ENCODE results near the gene RAB3GAP2.

DNA sequence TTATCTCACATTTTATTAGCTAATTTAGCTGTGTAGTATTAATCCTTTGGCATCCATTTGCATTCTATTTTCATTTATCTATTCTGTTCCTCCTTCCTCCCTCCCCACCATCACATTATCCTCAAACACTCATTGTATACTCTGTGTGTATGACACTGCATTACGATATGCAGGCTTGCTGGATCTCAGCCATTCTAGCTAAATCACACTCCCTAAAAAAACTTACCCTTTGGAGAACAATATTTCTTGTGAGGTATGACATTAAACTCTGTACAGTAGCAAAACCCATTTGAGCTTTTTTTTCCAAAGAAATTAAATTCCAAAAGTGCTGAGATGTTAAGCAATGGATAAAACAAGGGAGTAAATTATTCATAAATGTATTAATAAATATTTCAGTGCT, 11.4 kb upstream of the RAB3GAP2 start:
- TF ChIP-seq, protein P1, sequence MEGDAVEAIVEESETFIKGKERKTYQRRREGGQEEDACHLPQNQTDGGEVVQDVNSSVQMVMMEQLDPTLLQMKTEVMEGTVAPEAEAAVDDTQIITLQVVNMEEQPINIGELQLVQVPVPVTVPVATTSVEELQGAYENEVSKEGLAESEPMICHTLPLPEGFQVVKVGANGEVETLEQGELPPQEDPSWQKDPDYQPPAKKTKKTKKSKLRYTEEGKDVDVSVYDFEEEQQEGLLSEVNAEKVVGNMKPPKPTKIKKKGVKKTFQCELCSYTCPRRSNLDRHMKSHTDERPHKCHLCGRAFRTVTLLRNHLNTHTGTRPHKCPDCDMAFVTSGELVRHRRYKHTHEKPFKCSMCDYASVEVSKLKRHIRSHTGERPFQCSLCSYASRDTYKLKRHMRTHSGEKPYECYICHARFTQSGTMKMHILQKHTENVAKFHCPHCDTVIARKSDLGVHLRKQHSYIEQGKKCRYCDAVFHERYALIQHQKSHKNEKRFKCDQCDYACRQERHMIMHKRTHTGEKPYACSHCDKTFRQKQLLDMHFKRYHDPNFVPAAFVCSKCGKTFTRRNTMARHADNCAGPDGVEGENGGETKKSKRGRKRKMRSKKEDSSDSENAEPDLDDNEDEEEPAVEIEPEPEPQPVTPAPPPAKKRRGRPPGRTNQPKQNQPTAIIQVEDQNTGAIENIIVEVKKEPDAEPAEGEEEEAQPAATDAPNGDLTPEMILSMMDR (IDR thresholded peaks at IDR 0.05 in 4 of 5, conservative IDR thresholded peaks at IDR 0.05 in 1 of 5), result no peak
- TF ChIP-seq POLR2A (IDR thresholded peaks at IDR 0.05), result no peak
